Liver (tissue), 9 donors: ENCODE data around the gene CNR2. TPM values are rescaled to one million over a fixed set of nuclear protein-coding genes. Genes with fewer than 3 reads are reported as not detected.

Experiments used
- DNase-seq: peaks from one replicate; pipeline ENCODE4 v3.0.0-alpha.2; 2017; ENCODE audit warnings: low spot score
- H3K27ac ChIP-seq, 2 donors: one replicate each; pipeline ENCODE4 v1.7.0; 2013; ENCODE audit warnings: inconsistent platforms in 2 of 2, low read length in 2 of 2, control low read depth in 1 of 2, low read depth in 1 of 2, mild to moderate bottlenecking in 1 of 2
- H3K27me3 ChIP-seq, 4 donors: one replicate each; pipeline versions ENCODE4 v1.6.1 to v1.7.0; 2013; ENCODE audit warnings: low read length in 3 of 4, inconsistent platforms in 1 of 4, mild to moderate bottlenecking in 1 of 4, moderate library complexity in 1 of 4; ENCODE audit not compliant: control insufficient read depth in 4 of 4, insufficient read depth in 4 of 4
- H3K36me3 ChIP-seq, 4 donors: one replicate each; pipeline versions ENCODE4 v1.6.1 to v1.7.0; 2013; ENCODE audit warnings: low read length in 3 of 4, mild to moderate bottlenecking in 3 of 4, low read depth in 1 of 4, moderate library complexity in 1 of 4; ENCODE audit not compliant: control insufficient read depth in 4 of 4, insufficient read depth in 3 of 4
- H3K4me1 ChIP-seq, 4 donors: one replicate each; pipeline versions ENCODE4 v1.6.1 to v1.7.0; 2013; ENCODE audit warnings: low read length in 3 of 4, mild to moderate bottlenecking in 3 of 4, moderate library complexity in 1 of 4; ENCODE audit not compliant: control insufficient read depth in 4 of 4, insufficient read depth in 4 of 4
- H3K4me3 ChIP-seq, 3 donors: one replicate each; pipeline versions ENCODE4 v1.6.1 to v1.7.0; 2013; ENCODE audit warnings: low read length in 3 of 3, control low read depth in 1 of 3, low read depth in 1 of 3, mild to moderate bottlenecking in 1 of 3
- H3K9ac ChIP-seq, 2 donors: one replicate each; pipeline ENCODE4 v1.7.0; 2013; ENCODE audit warnings: low read length in 2 of 2, mild to moderate bottlenecking in 2 of 2, moderate library complexity in 2 of 2, control low read depth in 1 of 2, low read depth in 1 of 2
- H3K9me3 ChIP-seq, 4 donors: one replicate each; pipeline versions ENCODE4 v1.6.1 to v1.7.0; 2013; ENCODE audit warnings: low read length in 3 of 4; ENCODE audit not compliant: control insufficient read depth in 4 of 4
- ATF3 ChIP-seq: IDR thresholded peaks from 2 replicates; pipeline ENCODE4 v1.6.1; 2016; ENCODE audit warnings: antibody characterized with exemption
- CTCF ChIP-seq: fragments of 150-350 bp; IDR thresholded peaks from 2 replicates; pipeline ENCODE4 v1.5.1; 2017; ENCODE audit warnings: improper control_type of control experiment, low read depth, low read length; ENCODE audit not compliant: missing input control
- FOXA2 ChIP-seq: IDR thresholded peaks from 2 replicates; pipeline ENCODE4 v1.6.1; 2016; ENCODE audit warnings: antibody characterized with exemption
- GABPA ChIP-seq, 2 donors: IDR thresholded peaks in 1 of 2; conservative IDR thresholded peaks in 1 of 2; 2 replicates each; pipeline ENCODE4 v1.6.1; 2016; ENCODE audit warnings: antibody characterized with exemption in 2 of 2, mild to moderate bottlenecking in 1 of 2, moderate library complexity in 1 of 2
- HNF4A ChIP-seq, 2 donors: conservative IDR thresholded peaks; 2 replicates each; pipeline ENCODE4 v1.6.1; 2016; ENCODE audit warnings: antibody characterized with exemption in 2 of 2, mild to moderate bottlenecking in 2 of 2
- HNF4G ChIP-seq: IDR thresholded peaks from 2 replicates; pipeline ENCODE4 v1.6.1; 2016; ENCODE audit warnings: antibody characterized with exemption
- RAD21 ChIP-seq, 2 donors: IDR thresholded peaks; 2 replicates each; pipeline ENCODE4 v1.6.1; 2016; ENCODE audit warnings: antibody characterized with exemption in 2 of 2, mild to moderate bottlenecking in 2 of 2
- SP1 ChIP-seq: IDR thresholded peaks from 2 replicates; pipeline ENCODE4 v1.6.1; 2018; ENCODE audit warnings: antibody characterized with exemption, mild to moderate bottlenecking
- TAF1 ChIP-seq: conservative IDR thresholded peaks from 2 replicates; pipeline ENCODE4 v1.6.1; 2016; ENCODE audit warnings: antibody characterized with exemption, mild to moderate bottlenecking
- YY1 ChIP-seq: IDR thresholded peaks from 2 replicates; pipeline ENCODE4 v1.6.1; 2016; ENCODE audit warnings: antibody characterized with exemption, mild to moderate bottlenecking
- WGBS: extraction: QIAGEN DNeasy Blood & Tissue Kit; methylation state at CpG from one replicate; pipeline ENCODE4 v1.1.7; 2013; 5-methylcytosine and 5-hydroxymethylcytosine counted together
- polyA plus RNA-seq, 2 donors: library from polyadenylated mRNA; stranded (reverse) in 1 of 2; unstranded in 1 of 2; fragments of 200-250 nt in 1 of 2; fragments of >200 nt in 1 of 2; fragmentation: Nextera tagmentation in 1 of 2; extraction: Ambion mirVana in 1 of 2; gene quantifications; one replicate each; pipeline versions ENCODE4 v1.2.1 to v1.2.3, GENCODE V29; 2013 to 2015
- total RNA-seq, 2 donors: library from RNA; depleted of rRNA; stranded (reverse); fragments of >200 nt; gene quantifications; one replicate each; pipeline ENCODE4 v1.2.3, GENCODE V29; 2014
- TF ChIP-seq, protein P1 (sequence below): IDR thresholded peaks from 2 replicates; pipeline ENCODE4 v1.6.1; 2016; ENCODE audit warnings: antibody characterized with exemption
- donor health status: healthy.
- donor health status: healthy.
- donor health status: healthy.
- donor health status: healthy.
- donor health status: healthy.

Gene CNR2
- total and polyA plus RNA-seq, 4 donors = 0.03 to 0.28 (median 0.09) TPM

DNA sequence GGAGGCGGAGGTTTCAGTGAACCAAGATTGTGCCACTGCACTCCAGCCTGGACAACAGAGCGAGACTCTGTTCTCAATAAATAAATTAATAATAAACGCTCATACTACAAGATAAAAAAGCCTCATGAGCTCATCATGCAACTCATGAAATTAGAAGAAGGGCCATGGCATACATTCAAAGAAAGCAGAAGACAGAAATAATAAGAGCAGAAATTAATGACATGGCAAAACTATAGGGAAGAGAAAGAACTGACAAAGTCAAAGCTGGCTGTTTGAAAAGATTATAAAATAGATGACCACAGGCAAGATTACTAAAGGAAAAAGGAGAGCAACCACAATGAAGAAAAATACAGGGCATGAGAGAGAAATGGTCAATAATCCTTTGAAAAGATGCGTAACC lies 30.4 kb downstream of the CNR2 start:
- Histone ChIP-seq H3K36me3 (no peaks in the 10 kb centered on the region), H3K27me3 (no peaks in the 10 kb centered on the region), H3K9me3 (peaks cover 0 to 23% (median 12%) of the 10 kb centered on the region in 4 donors), H3K27ac (no peak overlapping the region), H3K4me3 (no peak overlapping the region), H3K9ac (no peak overlapping the region), H3K4me1 (no peaks in the 10 kb centered on the region)
- WGBS = 81% methylated on average over 4 of the region's 4 CpGs
- TF ChIP-seq YY1 (no peak), HNF4G (no peak), HNF4A (conservative IDR thresholded peaks at IDR 0.05) (no peak), ATF3 (no peak), SP1 (no peak)
- TF ChIP-seq, protein P1, sequence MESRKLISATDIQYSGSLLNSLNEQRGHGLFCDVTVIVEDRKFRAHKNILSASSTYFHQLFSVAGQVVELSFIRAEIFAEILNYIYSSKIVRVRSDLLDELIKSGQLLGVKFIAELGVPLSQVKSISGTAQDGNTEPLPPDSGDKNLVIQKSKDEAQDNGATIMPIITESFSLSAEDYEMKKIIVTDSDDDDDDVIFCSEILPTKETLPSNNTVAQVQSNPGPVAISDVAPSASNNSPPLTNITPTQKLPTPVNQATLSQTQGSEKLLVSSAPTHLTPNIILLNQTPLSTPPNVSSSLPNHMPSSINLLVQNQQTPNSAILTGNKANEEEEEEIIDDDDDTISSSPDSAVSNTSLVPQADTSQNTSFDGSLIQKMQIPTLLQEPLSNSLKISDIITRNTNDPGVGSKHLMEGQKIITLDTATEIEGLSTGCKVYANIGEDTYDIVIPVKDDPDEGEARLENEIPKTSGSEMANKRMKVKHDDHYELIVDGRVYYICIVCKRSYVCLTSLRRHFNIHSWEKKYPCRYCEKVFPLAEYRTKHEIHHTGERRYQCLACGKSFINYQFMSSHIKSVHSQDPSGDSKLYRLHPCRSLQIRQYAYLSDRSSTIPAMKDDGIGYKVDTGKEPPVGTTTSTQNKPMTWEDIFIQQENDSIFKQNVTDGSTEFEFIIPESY = no peak
- no peak for DNase-seq

DNA sequence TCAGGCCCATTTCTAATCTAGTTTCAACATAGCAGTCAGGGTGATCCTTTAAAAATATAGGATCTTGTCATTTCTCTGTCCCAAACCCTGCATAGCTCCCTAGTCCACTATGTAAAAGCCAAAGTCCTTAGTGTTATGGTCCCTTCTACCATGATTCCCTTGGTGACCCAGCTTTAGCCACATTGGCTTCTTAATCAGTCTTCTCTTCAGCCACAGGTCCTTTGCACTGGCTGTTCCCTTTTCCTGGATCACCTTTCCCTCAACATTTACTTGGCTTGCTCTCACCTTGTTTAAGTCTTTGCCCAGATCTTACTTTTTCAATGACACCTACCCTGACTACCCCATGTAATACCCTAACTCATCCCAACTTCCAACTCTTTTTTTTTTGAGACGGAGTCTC lies 33.4 kb downstream of the CNR2 start:
- H3K27me3 ChIP-seq = no peaks in the 10 kb centered on the region

DNA sequence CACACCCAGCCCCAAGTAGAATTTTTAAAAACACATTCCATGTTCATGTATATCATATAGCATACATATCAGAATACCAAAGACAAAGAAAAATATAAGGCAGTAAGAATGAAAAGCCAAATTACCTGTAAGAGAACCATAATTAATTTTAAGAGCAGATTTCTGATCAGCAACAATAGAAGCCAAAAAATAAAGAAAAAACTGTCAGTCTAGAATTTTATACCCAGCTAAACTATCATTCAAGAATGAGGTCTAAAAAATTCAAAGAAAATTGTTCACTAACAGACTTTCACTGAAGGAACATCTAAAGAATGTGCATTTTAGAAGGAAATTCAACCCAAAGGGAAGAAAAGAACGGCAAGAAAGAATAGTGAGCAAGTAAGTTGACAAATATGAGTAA lies 34.5 kb downstream of the CNR2 start:
- H3K4me3 ChIP-seq = no peak overlapping the region
- no peaks in the 10 kb centered on the region for H3K27me3 ChIP-seq
- H3K9me3 ChIP-seq = peaks cover 0 to 25% (median 13%) of the 10 kb centered on the region in 4 donors
- no peaks in the 10 kb centered on the region for H3K4me1 ChIP-seq
- no peak overlapping the region for H3K27ac ChIP-seq
- no peaks in the 10 kb centered on the region for H3K36me3 ChIP-seq
- WGBS = 70% methylated on average over 1 of the region's 1 CpG
- no peak for DNase-seq
- H3K9ac ChIP-seq = no peak overlapping the region
- TF ChIP-seq SP1 (no peak), CTCF (no peak), FOXA2 (no peak), GABPA (IDR thresholded peaks at IDR 0.05 in 1 of 2, conservative IDR thresholded peaks at IDR 0.05 in 1 of 2) (no peak)
- TF ChIP-seq, protein P1 = no peak

More for the DNA sequence above, 33.4 kb downstream of the CNR2 start:
- no peak overlapping the region for H3K4me3 ChIP-seq
- no peaks in the 10 kb centered on the region for H3K4me1 ChIP-seq
- DNase-seq = no peak
- TF ChIP-seq RAD21 (IDR thresholded peaks at IDR 0.05) = no peak
- TF ChIP-seq SP1 = no peak
- TF ChIP-seq TAF1 = no peak
- H3K9ac ChIP-seq = no peak overlapping the region
- H3K9me3 ChIP-seq = peaks cover 0 to 25% (median 13%) of the 10 kb centered on the region in 4 donors
- 100% methylated on average over 1 of the region's 1 CpG for WGBS
- no peak overlapping the region for H3K27ac ChIP-seq
- no peaks in the 10 kb centered on the region for H3K36me3 ChIP-seq
